Smooth muscle cell (in vitro differentiated cells): ENCODE results near the gene FAM156B. TPM values are rescaled to one million over a fixed set of nuclear protein-coding genes. Genes with fewer than 3 reads are reported as not detected.
A peak's percentile ranks its signal among the peaks of the same experiment; 100 is the strongest.
"Not testable (repeated sequence)": the region's sequence is repeated elsewhere in the genome, so short reads cannot be mapped to it uniquely, and the experiment has no call there.

Source experiments
- DNase-seq: peaks from one replicate; lab custom pipeline; 2025; ENCODE audit not compliant: unreplicated experiment; lab: John Stamatoyannopoulos, UW
- H2AFZ ChIP-seq: fragments of 200-600 bp; sonication (generic); 2 replicates; pipeline ENCODE4 v1.6.0; 2016; ENCODE audit warnings: antibody characterized with exemption, low read depth, mild to moderate bottlenecking
- H3F3A ChIP-seq: fragments of 200-600 bp; sonication (generic); 2 replicates; pipeline ENCODE4 v1.6.0; 2017; ENCODE audit warnings: antibody characterized with exemption, low read depth
- H3K27ac ChIP-seq: fragments of 200-600 bp; sonication (generic); 2 replicates; pipeline ENCODE4 v1.5.1; 2016; ENCODE audit warnings: low read depth, mild to moderate bottlenecking
- H3K27me3 ChIP-seq: fragments of 200-600 bp; sonication (generic); 2 replicates; pipeline ENCODE4 v1.6.1; 2016; ENCODE audit warnings: low read depth, mild to moderate bottlenecking
- H3K36me3 ChIP-seq: fragments of 200-600 bp; sonication (generic); 2 replicates; pipeline ENCODE4 v1.5.1; 2016; ENCODE audit warnings: low read depth
- H3K4me1 ChIP-seq: fragments of 200-600 bp; sonication (generic); 2 replicates; pipeline ENCODE4 v1.5.1; 2016; ENCODE audit warnings: low read depth
- H3K4me2 ChIP-seq: fragments of 200-600 bp; sonication (generic); 2 replicates; pipeline ENCODE4 v1.6.0; 2016; ENCODE audit warnings: mild to moderate bottlenecking
- H3K4me3 ChIP-seq: fragments of 200-600 bp; sonication (generic); 2 replicates; pipeline ENCODE4 v1.5.1; 2016; ENCODE audit warnings: mild to moderate bottlenecking
- H3K79me2 ChIP-seq: fragments of 200-600 bp; sonication (generic); 2 replicates; pipeline ENCODE4 v1.6.0; 2016; ENCODE audit warnings: low read depth, mild to moderate bottlenecking
- H3K9ac ChIP-seq: fragments of 200-600 bp; sonication (generic); 2 replicates; pipeline ENCODE4 v1.6.0; 2016; ENCODE audit warnings: low read depth
- H3K9me3 ChIP-seq: fragments of 200-600 bp; sonication (generic); replicated peaks from 2 replicates; pipeline ENCODE4 v1.5.1; 2016; ENCODE audit warnings: low read depth
- H4K20me1 ChIP-seq: fragments of 200-600 bp; sonication (generic); 2 replicates; pipeline ENCODE4 v1.6.0; 2016; ENCODE audit warnings: low read depth
- WGBS: methylation state at CpG from one replicate; pipeline ENCODE4 v1.1.7; 2016; ENCODE audit warnings: low lambda C conversion rate; 5-methylcytosine and 5-hydroxymethylcytosine counted together
- polyA plus RNA-seq: library from polyadenylated mRNA; unstranded; fragments of >200 nt; fragmentation: Nextera tagmentation; extraction: Ambion mirVana; gene quantifications from 2 replicates; pipeline ENCODE4 v1.2.1, GENCODE V29; 2016
- total RNA-seq: library from RNA; depleted of rRNA; stranded (reverse); fragments of >200 nt; gene quantifications from 2 replicates; pipeline ENCODE4 v1.2.3, GENCODE V29; 2014
- TF ChIP-seq, protein P1 (sequence below): fragments of 200-600 bp; sonication (generic); IDR thresholded peaks from 2 replicates; pipeline ENCODE4 v1.5.1; 2017; ENCODE audit warnings: borderline replicate concordance, mild to moderate bottlenecking, antibody characterized with exemption; ENCODE audit not compliant: insufficient read depth, poor library complexity, severe bottlenecking

Gene FAM156B
- total and polyA plus RNA-seq, 2 experiments from 2014 or later, result 22.0 to 30.7 TPM

DNA sequence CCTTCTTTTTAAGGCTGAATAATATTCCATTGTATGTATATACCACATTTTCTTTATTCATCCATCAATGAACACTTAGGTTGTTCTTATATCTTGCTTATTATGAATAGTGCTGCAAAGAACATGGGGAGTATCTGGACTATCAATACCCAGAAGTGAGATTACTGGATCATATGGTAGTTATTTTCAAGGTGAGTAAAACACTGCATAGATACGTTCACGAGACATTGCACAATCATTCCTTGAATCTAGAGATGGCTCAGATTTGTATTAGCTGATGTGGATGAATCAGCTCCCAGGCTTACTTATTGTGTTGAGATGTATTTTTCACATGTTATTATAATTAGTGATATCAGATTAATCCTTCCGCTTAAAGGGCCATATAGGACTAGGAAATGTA lies 17.6 kb downstream of the FAM156B start:
- H4K20me1 ChIP-seq, H3K27me3 ChIP-seq, H3K36me3 ChIP-seq, H3K9me3 ChIP-seq, H3K4me2 ChIP-seq, H3K4me3 ChIP-seq, H3K79me2 ChIP-seq, H3K9ac ChIP-seq, H2AFZ ChIP-seq, DNase-seq, H3K4me1 ChIP-seq, H3F3A ChIP-seq, H3K27ac ChIP-seq: not testable (repeated sequence)
- no CpG with 5 or more reads among the region's 3 CpGs for WGBS

DNA sequence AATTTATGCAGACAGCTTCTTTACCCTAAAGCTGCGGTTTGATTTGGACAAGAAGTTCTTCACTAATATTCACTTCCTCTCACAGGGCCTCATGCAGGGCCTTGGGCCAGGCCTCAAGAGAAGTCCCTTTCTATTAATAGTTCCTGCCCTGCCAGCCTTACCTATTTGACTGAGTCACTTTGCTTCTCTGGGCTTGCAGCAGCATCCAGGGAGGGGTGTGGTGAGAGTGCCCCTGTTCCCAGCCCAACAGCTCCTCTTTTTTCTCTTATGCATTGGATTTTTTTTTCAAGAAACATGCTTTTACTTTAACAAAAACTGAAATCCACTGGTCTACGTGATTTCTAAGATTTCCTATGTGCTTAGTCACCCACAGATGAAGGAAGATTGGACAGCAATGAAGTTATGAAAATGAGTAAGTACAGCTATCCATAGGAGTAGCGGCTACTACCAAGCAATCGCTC lies 26.7 kb downstream of the FAM156B start:
- TF ChIP-seq, protein P1, sequence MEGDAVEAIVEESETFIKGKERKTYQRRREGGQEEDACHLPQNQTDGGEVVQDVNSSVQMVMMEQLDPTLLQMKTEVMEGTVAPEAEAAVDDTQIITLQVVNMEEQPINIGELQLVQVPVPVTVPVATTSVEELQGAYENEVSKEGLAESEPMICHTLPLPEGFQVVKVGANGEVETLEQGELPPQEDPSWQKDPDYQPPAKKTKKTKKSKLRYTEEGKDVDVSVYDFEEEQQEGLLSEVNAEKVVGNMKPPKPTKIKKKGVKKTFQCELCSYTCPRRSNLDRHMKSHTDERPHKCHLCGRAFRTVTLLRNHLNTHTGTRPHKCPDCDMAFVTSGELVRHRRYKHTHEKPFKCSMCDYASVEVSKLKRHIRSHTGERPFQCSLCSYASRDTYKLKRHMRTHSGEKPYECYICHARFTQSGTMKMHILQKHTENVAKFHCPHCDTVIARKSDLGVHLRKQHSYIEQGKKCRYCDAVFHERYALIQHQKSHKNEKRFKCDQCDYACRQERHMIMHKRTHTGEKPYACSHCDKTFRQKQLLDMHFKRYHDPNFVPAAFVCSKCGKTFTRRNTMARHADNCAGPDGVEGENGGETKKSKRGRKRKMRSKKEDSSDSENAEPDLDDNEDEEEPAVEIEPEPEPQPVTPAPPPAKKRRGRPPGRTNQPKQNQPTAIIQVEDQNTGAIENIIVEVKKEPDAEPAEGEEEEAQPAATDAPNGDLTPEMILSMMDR, result no peak
- DNase-seq, result no peak
- Histone ChIP-seq H3K79me2 (no peaks in the 10 kb centered on the region), H3K4me1 (no peaks in the 10 kb centered on the region), H3K36me3 (no peaks in the 10 kb centered on the region), H3K4me2 (no peak overlapping the region), H3K9me3 (no peaks in the 10 kb centered on the region), H2AFZ (no peak overlapping the region), H3K4me3 (no peak overlapping the region), H3K27ac (peak overlapping the region; percentile 45), H4K20me1 (no peaks in the 10 kb centered on the region), H3K27me3 (no peaks in the 10 kb centered on the region), H3K9ac (no peak overlapping the region), H3F3A (peaks cover 9% of the 10 kb centered on the region)
- 59% methylated on average over 4 of the region's 4 CpGs for WGBS

DNA sequence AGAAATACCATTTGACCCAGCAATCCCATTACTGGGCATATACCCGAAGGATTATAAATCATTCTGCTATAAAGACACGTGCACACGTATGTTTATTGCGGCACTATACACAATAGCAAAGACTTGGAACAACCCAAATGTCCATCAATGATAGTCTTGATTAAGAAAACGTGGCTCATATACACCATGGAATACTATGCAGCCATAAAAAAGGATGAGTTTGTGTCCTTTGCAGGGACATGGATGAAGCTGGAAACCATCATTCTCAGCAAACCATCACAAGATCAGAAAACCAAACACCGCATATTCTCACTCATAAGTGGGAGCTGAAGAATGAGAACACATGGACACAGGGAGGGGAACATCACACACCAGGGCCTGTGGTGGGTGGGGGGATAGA lies 33.1 kb downstream of the FAM156B start:
- 89% methylated on average over 6 of the region's 6 CpGs for WGBS
- H3K4me3 ChIP-seq, H3K36me3 ChIP-seq, H3K27ac ChIP-seq, H4K20me1 ChIP-seq, H3K79me2 ChIP-seq, H3F3A ChIP-seq, H2AFZ ChIP-seq, H3K9me3 ChIP-seq, H3K4me1 ChIP-seq, H3K4me2 ChIP-seq, DNase-seq, H3K9ac ChIP-seq, H3K27me3 ChIP-seq: not testable (repeated sequence)

DNA sequence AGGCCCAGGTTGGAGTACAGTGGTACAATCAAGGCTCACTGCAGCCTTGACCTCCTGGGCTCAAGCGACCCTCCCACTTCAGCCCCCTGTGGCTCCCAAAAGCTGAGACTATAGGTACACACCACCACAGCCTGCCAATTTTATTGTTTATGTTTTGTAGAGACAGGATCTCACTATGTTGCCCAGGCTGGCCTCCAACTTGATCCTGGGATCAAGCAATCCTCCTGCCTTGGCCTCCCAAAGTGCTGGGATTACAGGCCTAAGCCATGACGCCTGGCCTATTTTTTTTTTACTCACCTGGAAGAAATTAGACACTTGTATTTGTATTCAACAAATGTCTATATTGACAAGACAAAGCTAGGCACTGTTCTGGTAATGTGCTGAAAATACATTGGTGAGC lies 36.1 kb downstream of the FAM156B start:
- no peaks in the 10 kb centered on the region for H3K9me3 ChIP-seq
- no peak overlapping the region for H3K4me2 ChIP-seq
- H3F3A ChIP-seq, result no peaks in the 10 kb centered on the region
- no peaks in the 10 kb centered on the region for H3K79me2 ChIP-seq
- no peaks in the 10 kb centered on the region for H3K27me3 ChIP-seq
- no peak overlapping the region for H3K9ac ChIP-seq
- H4K20me1 ChIP-seq, result no peaks in the 10 kb centered on the region
- no peak for DNase-seq
- H2AFZ ChIP-seq, result no peak overlapping the region
- WGBS, result 75% methylated on average over 2 of the region's 2 CpGs
- H3K27ac ChIP-seq, result no peak overlapping the region
- TF ChIP-seq, protein P1, result no peak
- H3K4me3 ChIP-seq, result no peak overlapping the region
- H3K36me3 ChIP-seq, result no peaks in the 10 kb centered on the region
- H3K4me1 ChIP-seq, result peaks cover 3% of the 10 kb centered on the region
